SK-N-SH (cell line): Measurements from ENCODE around the gene TCF7L2. TPM values are rescaled to one million over a fixed set of nuclear protein-coding genes. Genes with fewer than 3 reads are reported as not detected.

Experiments
- CTCF ChIA-PET: fragments of 300-600, 350-600 bp; formaldehyde crosslinking; extraction: SDS; loops from one replicate; lab custom pipeline; 2021; lab: Yijun Ruan, JAX
- POLR2A ChIA-PET: fragments of 350-600 bp; sonication (Branson Sonifier 250); formaldehyde crosslinking; extraction: SDS; loops from one replicate; lab custom pipeline; 2020; ENCODE audit warnings: antibody characterized with exemption, inconsistent platforms; lab: Yijun Ruan, JAX
- DNase-seq: peaks from one replicate; pipeline ENCODE4 v3.0.0; 2012
- H2AFZ ChIP-seq: fragments of 200-600 bp; sonication (generic); 2 replicates; pipeline ENCODE4 v1.8.1; 2016; ENCODE audit warnings: antibody characterized with exemption, mild to moderate bottlenecking, low read depth
- H3F3A ChIP-seq: fragments of 200-600 bp; sonication (generic); replicated peaks from 2 replicates; pipeline ENCODE3; 2016; ENCODE audit warnings: antibody characterized with exemption, mild to moderate bottlenecking; ENCODE audit not compliant: insufficient read depth
- H3K27ac ChIP-seq, 2 experiments: fragments of 200-500 bp in 1 of 2; fragments of 200-600 bp in 1 of 2; sonication (Bioruptor generic) in 1 of 2; sonication (generic), shearing (Covaris generic) in 1 of 2; 2 replicates each; pipeline versions ENCODE4 v1.5.1 to v1.6.1; 2014 to 2016; ENCODE audit warnings: low read depth in 2 of 2, inconsistent platforms in 1 of 2, low read length in 1 of 2, mild to moderate bottlenecking in 1 of 2, mixed read lengths in 1 of 2
- H3K27me3 ChIP-seq: fragments of 200-600 bp; sonication (generic), shearing (Covaris generic); 2 replicates; pipeline ENCODE4 v1.6.1; 2016; ENCODE audit warnings: mixed run types; ENCODE audit not compliant: insufficient read depth
- H3K36me3 ChIP-seq, 2 experiments: fragments of 200-500 bp in 1 of 2; fragments of 200-600 bp in 1 of 2; sonication (Bioruptor generic) in 1 of 2; sonication (generic) in 1 of 2; replicated peaks in 1 of 2; 2 replicates each; pipeline versions ENCODE3 to v1.5.1; 2014 to 2016; ENCODE audit warnings: low read length in 1 of 2, mild to moderate bottlenecking in 1 of 2; ENCODE audit not compliant: insufficient read depth in 2 of 2, control insufficient read depth in 1 of 2
- H3K4me1 ChIP-seq, 2 experiments: fragments of 200-500 bp in 1 of 2; fragments of 200-600 bp in 1 of 2; sonication (Bioruptor generic) in 1 of 2; sonication (generic), shearing (Covaris generic) in 1 of 2; 2 replicates each; pipeline versions ENCODE4 v1.5.1 to v1.6.1; 2014 to 2016; ENCODE audit warnings: low read depth in 1 of 2, low read length in 1 of 2, mixed run types in 1 of 2; ENCODE audit not compliant: insufficient read depth in 2 of 2, control insufficient read depth in 1 of 2
- H3K4me2 ChIP-seq: fragments of 200-600 bp; sonication (generic), shearing (Covaris generic); 2 replicates; pipeline ENCODE4 v1.6.1; 2017; ENCODE audit warnings: mixed run types
- H3K4me3 ChIP-seq, 2 experiments: fragments of 200-500 bp in 1 of 2; fragments of 200-600 bp in 1 of 2; sonication (Bioruptor generic) in 1 of 2; sonication (generic), shearing (Covaris generic) in 1 of 2; 2 replicates each; pipeline versions ENCODE4 v1.5.1 to v1.8.1; 2014 to 2016; ENCODE audit warnings: low read depth in 2 of 2, inconsistent platforms in 1 of 2, low read length in 1 of 2, mild to moderate bottlenecking in 1 of 2, mixed read lengths in 1 of 2, moderate library complexity in 1 of 2
- H3K79me2 ChIP-seq: fragments of 200-600 bp; sonication (generic); 2 replicates; pipeline ENCODE4 v1.8.1; 2017; ENCODE audit warnings: mild to moderate bottlenecking; ENCODE audit not compliant: insufficient read depth
- H3K9ac ChIP-seq: fragments of 200-600 bp; sonication (generic); 2 replicates; pipeline ENCODE4 v1.6.1; 2017; ENCODE audit warnings: mixed run types
- H3K9me2 ChIP-seq: fragments of 200-600 bp; sonication (generic); 2 replicates; pipeline ENCODE4 v1.6.1; 2017; ENCODE audit warnings: mixed run types
- H3K9me3 ChIP-seq: fragments of 200-600 bp; sonication (generic); 2 replicates; pipeline ENCODE4 v1.6.1; 2017; ENCODE audit warnings: mixed run types, mild to moderate bottlenecking, moderate library complexity
- H4K20me1 ChIP-seq: fragments of 200-600 bp; sonication (generic); 2 replicates; pipeline ENCODE4 v1.6.1; 2017; ENCODE audit warnings: mild to moderate bottlenecking, mixed run types; ENCODE audit not compliant: insufficient read depth
- CTCF ChIP-seq: fragments of 200-600 bp; sonication (generic); IDR thresholded peaks from 2 replicates; pipeline ENCODE4 v1.6.1; 2017; ENCODE audit warnings: antibody characterized with exemption, mild to moderate bottlenecking, moderate library complexity
- EZH2phosphoT487 ChIP-seq: fragments of 200-600 bp; sonication (generic); IDR thresholded peaks from 2 replicates; pipeline ENCODE4 v1.6.1; 2017; ENCODE audit warnings: low read depth, mixed run types, mild to moderate bottlenecking, antibody characterized with exemption, moderate library complexity, borderline replicate concordance
- FOXJ3 ChIP-seq: sonication (generic); formaldehyde crosslinking; IDR thresholded peaks from 2 replicates; pipeline ENCODE4 v1.5.1; 2020; ENCODE audit warnings: mild to moderate bottlenecking, missing genetic modification reagents
- FOXM1 ChIP-seq: IDR thresholded peaks from 2 replicates; pipeline ENCODE4 v1.4.0; 2012; ENCODE audit warnings: low read depth, mild to moderate bottlenecking
- JUND ChIP-seq: IDR thresholded peaks from 2 replicates; pipeline ENCODE4 v1.4.0; 2012
- MXI1 ChIP-seq: IDR thresholded peaks from 2 replicates; pipeline ENCODE4 v1.6.1; 2012; ENCODE audit warnings: mild to moderate bottlenecking, low read depth, low read length, improper control_type of control experiment
- NFIC ChIP-seq: IDR thresholded peaks from 2 replicates; pipeline ENCODE4 v1.4.0; 2012; ENCODE audit warnings: borderline replicate concordance
- NRF1 ChIP-seq: IDR thresholded peaks from 2 replicates; pipeline ENCODE4 v1.6.1; 2012; ENCODE audit warnings: low read depth, mild to moderate bottlenecking, low read length
- PBX3 ChIP-seq: IDR thresholded peaks from 2 replicates; pipeline ENCODE4; 2012
- RAD21 ChIP-seq: IDR thresholded peaks from 2 replicates; pipeline ENCODE4 v1.6.1; 2012; ENCODE audit warnings: mild to moderate bottlenecking, low read length
- REST ChIP-seq: IDR thresholded peaks from 2 replicates; pipeline ENCODE4 v1.6.1; 2012; ENCODE audit warnings: mild to moderate bottlenecking, low read depth, low read length, moderate library complexity
- RFX5 ChIP-seq: IDR thresholded peaks from 2 replicates; pipeline ENCODE4 v1.6.1; 2012; ENCODE audit warnings: mild to moderate bottlenecking, improper control_type of control experiment, low read length
- RXRA ChIP-seq: IDR thresholded peaks from 2 replicates; pipeline ENCODE4 v1.4.0; 2012; ENCODE audit warnings: low read depth, mild to moderate bottlenecking, borderline replicate concordance
- SIN3A ChIP-seq: IDR thresholded peaks from 2 replicates; pipeline ENCODE4 v1.6.1; 2012; ENCODE audit warnings: low read depth, mild to moderate bottlenecking, low read length, moderate library complexity, borderline replicate concordance
- TAF1 ChIP-seq: IDR thresholded peaks from 2 replicates; pipeline ENCODE4 v1.6.1; 2012; ENCODE audit warnings: low read depth, mild to moderate bottlenecking, low read length, moderate library complexity, borderline replicate concordance
- TEAD4 ChIP-seq: IDR thresholded peaks from 2 replicates; pipeline ENCODE4 v1.4.0; 2012; ENCODE audit warnings: mild to moderate bottlenecking, borderline replicate concordance; ENCODE audit not compliant: insufficient read depth
- USF2 ChIP-seq: fragments of 150-350 bp; IDR thresholded peaks from 2 replicates; pipeline ENCODE4 v1.6.1; 2017; ENCODE audit warnings: antibody characterized with exemption, low read length, low read depth, borderline replicate concordance
- YY1 ChIP-seq: IDR thresholded peaks from 2 replicates; pipeline ENCODE4 v1.4.0; 2012; ENCODE audit warnings: low read depth, mild to moderate bottlenecking
- WGBS: methylation state at CpG from one replicate; pipeline ENCODE4 v1.1.6; 2017; ENCODE audit warnings: low lambda C conversion rate; 5-methylcytosine and 5-hydroxymethylcytosine counted together
- polyA plus RNA-seq, 3 experiments: library from polyadenylated mRNA; depleted of rRNA; stranded (reverse); fragments of >200 nt; gene quantifications; 2 replicates each; pipeline ENCODE4 v1.2.3, GENCODE V29; 2012

Gene TCF7L2
- polyA plus RNA-seq, 1 of the 3 experiments (the other 2 are of a cell fraction): 10.2 TPM

- CTCF ChIA-PET: no interaction called here
- POLR2A ChIA-PET: no interaction called here
- no peak overlapping the region for H3K9ac ChIP-seq
These were observed 136.2 kb downstream of the TCF7L2 start for GRCh38 chr10:113086282-113086681.

GRCh38 chr10:113087165-113088029, 137.3 kb downstream of the TCF7L2 start:
- peaks cover 31% of the 10 kb centered on the region; the same call in 1 of the 2 replicates for H3K79me2 ChIP-seq
- no peak overlapping the region for H3K4me3 ChIP-seq
- no peak for DNase-seq
- H3K9ac ChIP-seq: peak overlapping the region; percentile 27; the same call in 1 of the 2 replicates
- H3K4me2 ChIP-seq: peak overlapping the region; percentile 64
- H3K4me1 ChIP-seq: peaks cover 0 to 15% of the 10 kb centered on the region in 2 experiments; a peak in 2 of 4 replicates
- H4K20me1 ChIP-seq: no peaks in the 10 kb centered on the region
- no peaks in the 10 kb centered on the region for H3K27me3 ChIP-seq
- peaks cover 17% of the 10 kb centered on the region for H3F3A ChIP-seq
- H3K27ac ChIP-seq: peak overlapping the region; percentile 59 to 92; a peak in 3 of 4 replicates
- no peaks in the 10 kb centered on the region for H3K9me3 ChIP-seq
- H3K9me2 ChIP-seq: no peaks in the 10 kb centered on the region
- ChIA-PET POLR2A (no interaction called here), CTCF (interaction anchor here (0.6 to 1.0 kb wide), 3 partner anchors 28 to 615 kb away, joined by 3 read pairs; no protein-coding TSS in a partner anchor)
- peak overlapping the region; percentile 24; the same call in 1 of the 2 replicates for H2AFZ ChIP-seq
- WGBS: 31% methylated on average over 8 of the region's 9 CpGs
- H3K36me3 ChIP-seq: no peaks in the 10 kb centered on the region
- TF ChIP-seq CTCF (no peak), NFIC (peak; percentile 58), EZH2phosphoT487 (no peak), NRF1 (no peak), YY1 (peak; percentile 48; the same call in 1 of the 2 replicates), USF2 (no peak), SIN3A (no peak), RXRA (peak; percentile 7; the same call in 1 of the 2 replicates), TEAD4 (peak; percentile 57; the same call in 1 of the 2 replicates), RAD21 (no peak), TAF1 (0 out of 2 replicates have a peak, but pooled peaks have one; percentile 14), RFX5 (no peak), REST (peak; percentile 31; the same call in 1 of the 2 replicates), PBX3 (peak; percentile 67), FOXM1 (no peak), MXI1 (no peak)

More at GRCh38 chr10:113086282-113086681, 136.2 kb downstream of the TCF7L2 start:
- H3K9me3 ChIP-seq: no peaks in the 10 kb centered on the region
- no peak for DNase-seq
- TF ChIP-seq NRF1 (no peak), FOXJ3 (CRISPR knock-in tag) (no peak), JUND (no peak), MXI1 (no peak)
- TF ChIP-seq, all 33 proteins: peak for 0
- Histone ChIP-seq H3K27me3 (no peaks in the 10 kb centered on the region), H2AFZ (no peak overlapping the region), H3K4me2 (no peak overlapping the region), H3K4me3 (no peak overlapping the region), H3F3A (peaks cover 17% of the 10 kb centered on the region), H3K79me2 (peaks cover 32% of the 10 kb centered on the region; the same call in 1 of the 2 replicates), H3K9me2 (no peaks in the 10 kb centered on the region), H3K36me3 (no peaks in the 10 kb centered on the region), H4K20me1 (no peaks in the 10 kb centered on the region), H3K27ac (peak overlapping the region in 1 of 2 experiments; percentile 92; a peak in 2 of 4 replicates), H3K4me1 (peaks cover 0 to 15% of the 10 kb centered on the region in 2 experiments; a peak in 2 of 4 replicates)
